ENCODE measurements around the gene DNAH10. TPM values are rescaled to one million over a fixed set of nuclear protein-coding genes. Genes with fewer than 3 reads are reported as not detected.

Gene DNAH10
- total RNA-seq, 1 donor from 2014 or later: 0.66 TPM

GRCh38 chr12:123798518-123798917, 36.4 kb downstream of the DNAH10 start:
- H3K4me1 Mint-ChIP-seq (ENCODE audit: low read depth, unreplicated experiment): peaks cover 2% of the 10 kb centered on the region
- DNase-seq: no peak
- H3K9me3 Mint-ChIP-seq (ENCODE audit: unreplicated experiment): no peaks in the 10 kb centered on the region
- H3K36me3 Mint-ChIP-seq (ENCODE audit: unreplicated experiment): no peaks in the 10 kb centered on the region
- H3K27ac Mint-ChIP-seq (ENCODE audit: unreplicated experiment): no peak overlapping the region
- peaks cover 4% of the 10 kb centered on the region for H3K27me3 Mint-ChIP-seq (ENCODE audit: unreplicated experiment)
- H3K4me3 Mint-ChIP-seq (ENCODE audit: unreplicated experiment): no peak overlapping the region
- no peak for TF ChIP-seq CTCF (IDR thresholded peaks at IDR 0.05; ENCODE audit: partially characterized antibody, unreplicated experiment)

- no peak for TF ChIP-seq CTCF (IDR thresholded peaks at IDR 0.05; ENCODE audit: partially characterized antibody, unreplicated experiment)
- Mint-ChIP-seq H3K27me3 (ENCODE audit: unreplicated experiment) (peaks cover 4% of the 10 kb centered on the region), H3K36me3 (ENCODE audit: unreplicated experiment) (no peaks in the 10 kb centered on the region), H3K9me3 (ENCODE audit: unreplicated experiment) (no peaks in the 10 kb centered on the region), H3K27ac (ENCODE audit: unreplicated experiment) (no peak overlapping the region), H3K4me3 (ENCODE audit: unreplicated experiment) (no peak overlapping the region), H3K4me1 (ENCODE audit: low read depth, unreplicated experiment) (peaks cover 2% of the 10 kb centered on the region)
- DNase-seq: no peak
Measured at GRCh38 chr12:123799227-123799626, 37.1 kb downstream of the DNAH10 start.

DNA sequence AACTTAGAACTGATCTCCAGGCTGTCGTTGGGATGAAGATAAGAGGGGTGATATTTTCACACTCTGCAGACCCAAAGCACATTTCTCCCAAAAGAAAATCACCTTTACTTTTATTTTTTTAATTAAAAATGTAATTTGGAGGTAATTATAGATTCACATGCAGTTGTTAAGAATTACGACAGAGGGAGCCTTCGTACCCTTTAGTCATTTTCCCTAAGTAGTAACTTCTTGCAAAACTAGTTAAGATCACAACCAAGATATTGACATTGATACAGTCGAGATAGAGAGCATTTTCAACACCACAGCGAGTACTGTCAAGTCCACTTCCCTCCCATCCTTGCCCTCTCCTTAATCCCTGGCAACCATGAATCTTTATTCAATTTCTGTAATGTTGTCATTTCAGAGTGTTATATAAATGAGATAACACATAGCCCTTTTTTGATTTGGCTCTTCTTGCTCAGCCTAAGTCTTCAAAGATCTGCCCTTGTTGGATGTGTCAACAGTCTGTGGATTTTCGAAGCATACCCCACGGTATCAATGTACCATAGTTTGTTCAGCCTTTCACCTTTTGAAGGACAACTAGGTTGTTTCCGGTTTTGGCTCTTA, 39.6 kb downstream of the DNAH10 start:
- Mint-ChIP-seq H3K9me3 (ENCODE audit: unreplicated experiment) (peaks cover 9% of the 10 kb centered on the region), H3K4me1 (ENCODE audit: low read depth, unreplicated experiment) (peaks cover 11% of the 10 kb centered on the region), H3K27ac (ENCODE audit: unreplicated experiment) (peak overlapping the region; percentile 25), H3K36me3 (ENCODE audit: unreplicated experiment) (no peaks in the 10 kb centered on the region), H3K4me3 (ENCODE audit: unreplicated experiment) (no peak overlapping the region), H3K27me3 (ENCODE audit: unreplicated experiment) (peaks cover 14% of the 10 kb centered on the region)
- TF ChIP-seq CTCF (IDR thresholded peaks at IDR 0.05; ENCODE audit: partially characterized antibody, unreplicated experiment): peak; percentile 37
- DNase-seq: no peak

GRCh38 chr12:123805173-123805572, 43.1 kb downstream of the DNAH10 start:
- DNase-seq: peak; percentile 25
- Mint-ChIP-seq H3K27me3 (ENCODE audit: unreplicated experiment) (peaks cover 16% of the 10 kb centered on the region), H3K4me1 (ENCODE audit: low read depth, unreplicated experiment) (peaks cover 19% of the 10 kb centered on the region), H3K9me3 (ENCODE audit: unreplicated experiment) (peaks cover 15% of the 10 kb centered on the region), H3K4me3 (ENCODE audit: unreplicated experiment) (peak overlapping the region; percentile 61), H3K36me3 (ENCODE audit: unreplicated experiment) (peaks cover 5% of the 10 kb centered on the region), H3K27ac (ENCODE audit: unreplicated experiment) (peak overlapping the region; percentile 97)
- TF ChIP-seq CTCF (IDR thresholded peaks at IDR 0.05; ENCODE audit: partially characterized antibody, unreplicated experiment): no peak

DNA sequence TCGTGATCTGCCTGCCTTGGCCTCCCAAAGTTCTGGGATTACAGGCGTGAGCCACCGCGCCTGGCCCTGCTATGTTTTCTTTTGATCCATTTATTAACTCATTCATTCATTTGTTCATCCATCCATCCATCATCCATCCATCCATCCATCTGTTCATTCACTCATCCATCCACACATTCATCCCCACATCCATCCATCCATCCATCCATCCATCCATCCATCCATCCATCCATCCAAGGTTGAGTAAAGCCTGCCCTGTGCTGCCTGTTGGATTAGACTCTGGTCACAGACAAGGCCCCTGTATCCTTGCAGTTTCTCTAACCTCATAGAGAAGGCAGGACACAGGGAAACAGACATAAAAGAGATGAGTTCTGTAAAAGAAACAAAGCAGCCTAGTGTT, 44.9 kb downstream of the DNAH10 start:
- peak overlapping the region; percentile 41 for H3K27ac Mint-ChIP-seq (ENCODE audit: unreplicated experiment)

More for the DNA sequence above, 44.9 kb downstream of the DNAH10 start:
- peaks cover 5% of the 10 kb centered on the region for H3K36me3 Mint-ChIP-seq (ENCODE audit: unreplicated experiment)
- H3K27me3 Mint-ChIP-seq (ENCODE audit: unreplicated experiment): peaks cover 16% of the 10 kb centered on the region
- peaks cover 19% of the 10 kb centered on the region for H3K4me1 Mint-ChIP-seq (ENCODE audit: low read depth, unreplicated experiment)
- TF ChIP-seq CTCF (IDR thresholded peaks at IDR 0.05; ENCODE audit: partially characterized antibody, unreplicated experiment): no peak
- H3K9me3 Mint-ChIP-seq (ENCODE audit: unreplicated experiment): peaks cover 16% of the 10 kb centered on the region
- H3K4me3 Mint-ChIP-seq (ENCODE audit: unreplicated experiment): no peak overlapping the region
- no peak for DNase-seq
